Neural cell (in vitro differentiated cells): ENCODE measurements around the gene C6orf132. TPM values are rescaled to one million over a fixed set of nuclear protein-coding genes. Genes with fewer than 3 reads are reported as not detected.

ENCODE experiments used
- H2AFZ ChIP-seq: fragments of 200-600, 300-800 bp; sonication (generic), shearing (Covaris generic); 2 replicates; pipeline ENCODE4 v1.6.0; 2014; ENCODE audit warnings: low read depth, mild to moderate bottlenecking, antibody characterized with exemption, low read length, moderate library complexity
- H3F3A ChIP-seq: fragments of 200-600 bp; shearing (Covaris generic); 2 replicates; pipeline ENCODE4 v1.6.1; 2016; ENCODE audit warnings: mild to moderate bottlenecking, moderate library complexity, mixed read lengths, antibody characterized with exemption, low read length; ENCODE audit not compliant: insufficient read depth, poor library complexity, severe bottlenecking
- H3K27ac ChIP-seq: fragments of 200-600, 300-800 bp; sonication (generic), shearing (Covaris generic); 2 replicates; pipeline ENCODE4 v1.5.1; 2014; ENCODE audit warnings: mild to moderate bottlenecking, low read length, moderate library complexity
- H3K27me3 ChIP-seq: fragments of 300-800, 200-600 bp; sonication (generic), shearing (Covaris generic); 2 replicates; pipeline ENCODE4 v1.6.0; 2014; ENCODE audit warnings: mild to moderate bottlenecking, low read depth, low read length, moderate library complexity; ENCODE audit not compliant: insufficient read depth
- H3K36me3 ChIP-seq: fragments of 300-800, 200-600 bp; sonication (generic), shearing (Covaris generic); 2 replicates; pipeline ENCODE4 v1.5.1; 2014; ENCODE audit warnings: mild to moderate bottlenecking, antibody characterized with exemption, low read length, moderate library complexity; ENCODE audit not compliant: insufficient read depth
- H3K4me2 ChIP-seq: fragments of 300-800, 200-600 bp; sonication (generic), shearing (Covaris generic); 2 replicates; pipeline ENCODE4 v1.6.0; 2014; ENCODE audit warnings: mild to moderate bottlenecking, low read length
- H3K4me3 ChIP-seq: fragments of 300-800, 200-600 bp; sonication (generic), shearing (Covaris generic); 2 replicates; pipeline ENCODE4 v1.5.1; 2014; ENCODE audit warnings: mild to moderate bottlenecking, low read length, moderate library complexity
- H3K79me2 ChIP-seq: fragments of 200-600 bp; shearing (Covaris generic); replicated peaks from 2 replicates; pipeline ENCODE4 v1.6.0; 2014; ENCODE audit warnings: mild to moderate bottlenecking, low read length, moderate library complexity; ENCODE audit not compliant: insufficient read depth
- H3K9ac ChIP-seq: fragments of 300-800, 200-600 bp; sonication (generic), shearing (Covaris generic); 2 replicates; pipeline ENCODE4 v1.6.1; 2016; ENCODE audit warnings: mild to moderate bottlenecking, low read length, mixed read lengths
- H3K9me2 ChIP-seq: fragments of 200-600 bp; shearing (Covaris generic); 2 replicates; pipeline ENCODE4 v1.6.1; 2016; ENCODE audit warnings: mild to moderate bottlenecking, low read length, mixed read lengths; ENCODE audit not compliant: insufficient read depth
- H3K9me3 ChIP-seq: fragments of 200-600, 300-800 bp; sonication (generic), shearing (Covaris generic); 2 replicates; pipeline ENCODE4 v1.6.1; 2016; ENCODE audit warnings: mild to moderate bottlenecking, mixed run types, low read length, moderate library complexity, mixed read lengths
- H4K20me1 ChIP-seq: fragments of 200-600 bp; shearing (Covaris generic); 2 replicates; pipeline ENCODE4 v1.6.1; 2016; ENCODE audit warnings: mild to moderate bottlenecking, mixed run types; ENCODE audit not compliant: insufficient read depth
- EP300 ChIP-seq: fragments of 450-650 bp; conservative IDR thresholded peaks from 2 replicates; pipeline ENCODE4 v1.6.1; 2014; ENCODE audit warnings: antibody characterized with exemption, mild to moderate bottlenecking, moderate library complexity; ENCODE audit not compliant: poor library complexity, severe bottlenecking
- EZH2 ChIP-seq: fragments of 200-600, 300-800 bp; shearing (Covaris generic), sonication (generic); IDR thresholded peaks from 2 replicates; pipeline ENCODE4 v1.6.1; 2014; ENCODE audit warnings: antibody characterized with exemption, low read length, borderline replicate concordance, mild to moderate bottlenecking; ENCODE audit not compliant: insufficient read depth, poor library complexity, severe bottlenecking
- MXI1 ChIP-seq: fragments of 450-650 bp; conservative IDR thresholded peaks from 2 replicates; pipeline ENCODE4 v1.6.1; 2014; ENCODE audit warnings: antibody characterized with exemption, mild to moderate bottlenecking; ENCODE audit not compliant: poor library complexity, severe bottlenecking
- POLR2AphosphoS5 ChIP-seq: IDR thresholded peaks from 2 replicates; pipeline ENCODE4 v1.6.1; 2012
- RAD21 ChIP-seq: fragments of 450-650 bp; conservative IDR thresholded peaks from 2 replicates; pipeline ENCODE4 v1.6.1; 2014; ENCODE audit warnings: antibody characterized with exemption, mild to moderate bottlenecking, moderate library complexity
- SMC3 ChIP-seq: fragments of 450-650 bp; conservative IDR thresholded peaks from 2 replicates; pipeline ENCODE4 v1.6.1; 2014; ENCODE audit warnings: antibody characterized with exemption, mild to moderate bottlenecking, moderate library complexity; ENCODE audit not compliant: poor library complexity
- TAF1 ChIP-seq: IDR thresholded peaks from 2 replicates; pipeline ENCODE4 v1.6.1; 2012; ENCODE audit warnings: low read depth
- polyA plus RNA-seq: library from polyadenylated mRNA; depleted of rRNA; stranded (reverse); fragments of >200 nt; gene quantifications from 2 replicates; pipeline ENCODE4 v1.2.3, GENCODE V29; 2014
- TF ChIP-seq, protein P1 (sequence below): IDR thresholded peaks from 2 replicates; pipeline ENCODE4 v1.6.1; 2012; ENCODE audit warnings: borderline replicate concordance
- TF ChIP-seq, protein P2 (sequence below): fragments of 450-650 bp; IDR thresholded peaks from 2 replicates; pipeline ENCODE4 v1.5.1; 2014; ENCODE audit warnings: antibody characterized with exemption, mild to moderate bottlenecking, moderate library complexity; ENCODE audit not compliant: poor library complexity, severe bottlenecking

Gene C6orf132
- polyA plus RNA-seq, 1 donor from 2014 or later: not detected

DNA sequence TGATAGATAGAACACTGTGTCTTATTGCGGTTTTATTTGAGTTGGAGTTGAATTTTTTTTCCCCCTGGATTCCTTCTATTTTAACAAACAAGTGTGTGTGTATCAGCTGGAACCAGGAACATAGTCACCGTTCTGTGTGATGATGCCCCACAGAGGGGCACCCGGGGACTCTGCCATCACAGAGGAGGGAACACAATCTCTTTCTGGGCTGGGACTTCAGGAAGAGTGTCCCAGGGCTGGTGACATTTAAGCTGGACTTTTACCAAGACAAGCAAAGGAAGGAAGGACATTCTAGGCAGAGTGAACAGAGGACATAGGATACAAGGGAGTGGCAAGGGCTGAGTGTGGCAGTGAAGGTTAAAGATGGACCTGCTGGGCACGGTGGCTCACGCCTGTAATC is 58.9 kb downstream of the C6orf132 start:
- Histone ChIP-seq H3K9me2 (no peaks in the 10 kb centered on the region), H2AFZ (no peak overlapping the region), H3K4me2 (no peak overlapping the region), H3K27me3 (no peaks in the 10 kb centered on the region), H3K4me3 (no peak overlapping the region), H3K9ac (no peak overlapping the region), H3K36me3 (no peaks in the 10 kb centered on the region), H4K20me1 (no peaks in the 10 kb centered on the region), H3K79me2 (no peaks in the 10 kb centered on the region), H3F3A (no peaks in the 10 kb centered on the region), H3K27ac (no peak overlapping the region), H3K9me3 (no peaks in the 10 kb centered on the region)
- TF ChIP-seq MXI1: no peak
- TF ChIP-seq TAF1: no peak
- no peak for TF ChIP-seq SMC3

DNA sequence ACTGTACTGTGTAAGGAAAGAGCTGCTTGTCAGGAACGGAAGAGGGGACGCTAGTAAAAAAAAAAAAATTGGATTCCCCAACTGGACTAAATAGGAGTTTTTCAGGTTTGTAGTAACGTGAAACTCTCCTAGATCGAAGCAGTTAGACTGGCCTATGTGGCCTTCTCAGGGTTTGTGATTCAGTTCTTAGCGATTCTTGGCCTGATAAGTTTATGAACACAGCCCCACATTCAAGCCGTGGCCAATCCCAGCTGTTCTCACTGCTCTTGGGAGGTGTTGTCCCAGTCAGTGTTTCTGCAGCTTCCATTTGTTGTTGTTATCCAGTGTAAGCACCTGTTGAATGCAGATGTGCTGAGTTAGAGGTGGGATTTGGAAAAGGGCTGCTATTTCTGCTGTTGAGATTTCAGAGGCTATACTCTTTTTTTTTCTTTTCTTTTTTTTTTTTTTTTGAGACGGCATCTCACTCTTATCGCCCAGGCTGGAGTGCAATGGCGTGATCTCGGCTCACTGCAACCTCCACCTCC is 62.4 kb downstream of the C6orf132 start:
- no peak overlapping the region for H3K27ac ChIP-seq
- H3F3A ChIP-seq: no peaks in the 10 kb centered on the region
- no peaks in the 10 kb centered on the region for H3K9me3 ChIP-seq
- H3K9me2 ChIP-seq: no peaks in the 10 kb centered on the region
- no peak overlapping the region for H3K9ac ChIP-seq
- H3K4me2 ChIP-seq: no peak overlapping the region
- no peaks in the 10 kb centered on the region for H3K36me3 ChIP-seq
- no peaks in the 10 kb centered on the region for H3K79me2 ChIP-seq
- H3K27me3 ChIP-seq: no peaks in the 10 kb centered on the region
- no peaks in the 10 kb centered on the region for H4K20me1 ChIP-seq
- H2AFZ ChIP-seq: no peak overlapping the region
- TF ChIP-seq, protein P1, sequence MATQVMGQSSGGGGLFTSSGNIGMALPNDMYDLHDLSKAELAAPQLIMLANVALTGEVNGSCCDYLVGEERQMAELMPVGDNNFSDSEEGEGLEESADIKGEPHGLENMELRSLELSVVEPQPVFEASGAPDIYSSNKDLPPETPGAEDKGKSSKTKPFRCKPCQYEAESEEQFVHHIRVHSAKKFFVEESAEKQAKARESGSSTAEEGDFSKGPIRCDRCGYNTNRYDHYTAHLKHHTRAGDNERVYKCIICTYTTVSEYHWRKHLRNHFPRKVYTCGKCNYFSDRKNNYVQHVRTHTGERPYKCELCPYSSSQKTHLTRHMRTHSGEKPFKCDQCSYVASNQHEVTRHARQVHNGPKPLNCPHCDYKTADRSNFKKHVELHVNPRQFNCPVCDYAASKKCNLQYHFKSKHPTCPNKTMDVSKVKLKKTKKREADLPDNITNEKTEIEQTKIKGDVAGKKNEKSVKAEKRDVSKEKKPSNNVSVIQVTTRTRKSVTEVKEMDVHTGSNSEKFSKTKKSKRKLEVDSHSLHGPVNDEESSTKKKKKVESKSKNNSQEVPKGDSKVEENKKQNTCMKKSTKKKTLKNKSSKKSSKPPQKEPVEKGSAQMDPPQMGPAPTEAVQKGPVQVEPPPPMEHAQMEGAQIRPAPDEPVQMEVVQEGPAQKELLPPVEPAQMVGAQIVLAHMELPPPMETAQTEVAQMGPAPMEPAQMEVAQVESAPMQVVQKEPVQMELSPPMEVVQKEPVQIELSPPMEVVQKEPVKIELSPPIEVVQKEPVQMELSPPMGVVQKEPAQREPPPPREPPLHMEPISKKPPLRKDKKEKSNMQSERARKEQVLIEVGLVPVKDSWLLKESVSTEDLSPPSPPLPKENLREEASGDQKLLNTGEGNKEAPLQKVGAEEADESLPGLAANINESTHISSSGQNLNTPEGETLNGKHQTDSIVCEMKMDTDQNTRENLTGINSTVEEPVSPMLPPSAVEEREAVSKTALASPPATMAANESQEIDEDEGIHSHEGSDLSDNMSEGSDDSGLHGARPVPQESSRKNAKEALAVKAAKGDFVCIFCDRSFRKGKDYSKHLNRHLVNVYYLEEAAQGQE: no peak
- no peak for TF ChIP-seq POLR2AphosphoS5
- TF ChIP-seq TAF1: no peak
- no peak for TF ChIP-seq RAD21
- no peak for TF ChIP-seq EP300
- no peak for TF ChIP-seq EZH2
- TF ChIP-seq, protein P2, sequence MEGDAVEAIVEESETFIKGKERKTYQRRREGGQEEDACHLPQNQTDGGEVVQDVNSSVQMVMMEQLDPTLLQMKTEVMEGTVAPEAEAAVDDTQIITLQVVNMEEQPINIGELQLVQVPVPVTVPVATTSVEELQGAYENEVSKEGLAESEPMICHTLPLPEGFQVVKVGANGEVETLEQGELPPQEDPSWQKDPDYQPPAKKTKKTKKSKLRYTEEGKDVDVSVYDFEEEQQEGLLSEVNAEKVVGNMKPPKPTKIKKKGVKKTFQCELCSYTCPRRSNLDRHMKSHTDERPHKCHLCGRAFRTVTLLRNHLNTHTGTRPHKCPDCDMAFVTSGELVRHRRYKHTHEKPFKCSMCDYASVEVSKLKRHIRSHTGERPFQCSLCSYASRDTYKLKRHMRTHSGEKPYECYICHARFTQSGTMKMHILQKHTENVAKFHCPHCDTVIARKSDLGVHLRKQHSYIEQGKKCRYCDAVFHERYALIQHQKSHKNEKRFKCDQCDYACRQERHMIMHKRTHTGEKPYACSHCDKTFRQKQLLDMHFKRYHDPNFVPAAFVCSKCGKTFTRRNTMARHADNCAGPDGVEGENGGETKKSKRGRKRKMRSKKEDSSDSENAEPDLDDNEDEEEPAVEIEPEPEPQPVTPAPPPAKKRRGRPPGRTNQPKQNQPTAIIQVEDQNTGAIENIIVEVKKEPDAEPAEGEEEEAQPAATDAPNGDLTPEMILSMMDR: no peak
- no peak for TF ChIP-seq MXI1
- H3K4me3 ChIP-seq: no peak overlapping the region

DNA sequence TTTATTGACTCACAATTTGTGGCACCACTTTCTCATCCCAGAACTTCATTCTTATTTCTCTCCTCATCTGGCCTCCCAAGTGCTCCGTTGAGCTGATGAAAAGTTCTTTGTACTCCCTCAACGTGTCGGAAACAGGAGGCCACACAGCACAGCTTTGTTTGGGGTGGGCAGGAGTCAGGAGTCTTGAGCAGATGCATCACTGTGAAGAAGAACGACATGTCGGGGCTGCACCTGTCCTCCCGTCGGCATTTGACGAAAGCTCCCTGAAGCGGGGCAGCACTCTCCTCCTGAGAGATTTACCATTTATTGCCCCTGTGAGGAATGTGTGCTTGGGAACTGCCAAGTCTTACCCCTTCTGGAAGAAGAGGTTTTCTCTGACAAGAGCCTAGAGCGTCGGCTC is 64.0 kb downstream of the C6orf132 start:
- H4K20me1 ChIP-seq: no peaks in the 10 kb centered on the region
- H3K4me3 ChIP-seq: no peak overlapping the region
- TF ChIP-seq SMC3 (no peak), TAF1 (no peak), POLR2AphosphoS5 (no peak), EP300 (no peak), RAD21 (no peak), MXI1 (no peak), EZH2 (no peak)
- TF ChIP-seq, protein P1: no peak
- TF ChIP-seq, protein P2: no peak
- H3K9me3 ChIP-seq: no peaks in the 10 kb centered on the region
- H3K4me2 ChIP-seq: no peak overlapping the region
- H3K27ac ChIP-seq: no peak overlapping the region
- no peak overlapping the region for H3K9ac ChIP-seq
- H3K27me3 ChIP-seq: no peaks in the 10 kb centered on the region
- H3K79me2 ChIP-seq: no peaks in the 10 kb centered on the region
- H3K9me2 ChIP-seq: no peaks in the 10 kb centered on the region
- H2AFZ ChIP-seq: no peak overlapping the region
- no peaks in the 10 kb centered on the region for H3K36me3 ChIP-seq
- no peaks in the 10 kb centered on the region for H3F3A ChIP-seq
